ENCODE data around the gene RAVER2. TPM values are rescaled to one million over a fixed set of nuclear protein-coding genes. Genes with fewer than 3 reads are reported as not detected.

Gene RAVER2
- total and polyA plus RNA-seq, 2 donors (not counting 3 experiments of a cell fraction or from before 2014, with no cell fraction given): 6.0 to 13.9 TPM

GRCh38 chr1:64830030-64830651, 85.3 kb downstream of the RAVER2 start:
- no TSS peak for BruUV-seq (replicated peaks)
- FAIRE-seq: no peak
- POLR2A ChIA-PET: no interaction called here

More at GRCh38 chr1:64830030-64830651, 85.3 kb downstream of the RAVER2 start:
- Histone ChIP-seq H3K27me3 (ENCODE audit: control insufficient read depth in 2 of 2, insufficient read depth in 2 of 2, low read length in 2 of 2) (no peaks in the 10 kb centered on the region), H3K4me1 (ENCODE audit: control insufficient read depth, extremely low read depth, insufficient read depth, low read length) (peaks cover 11% of the 10 kb centered on the region), H3K4me2 (ENCODE audit: insufficient read depth, low read length) (no peak overlapping the region), H3K4me3 (replicated peaks in 1 of 3; ENCODE audit: insufficient read depth in 1 of 3, low read depth in 1 of 3, low read length in 3 of 3) (no peak overlapping the region), H3K9me1 (replicated peaks; ENCODE audit: control insufficient read depth, extremely low read depth, insufficient read depth, low read length) (no peaks in the 10 kb centered on the region), H2AFZ (ENCODE audit: low read depth, low read length) (no peak overlapping the region), H3K9ac (replicated peaks; ENCODE audit: extremely low read depth, insufficient read depth, low read length) (no peak overlapping the region), H3K79me2 (ENCODE audit: control insufficient read depth, insufficient read depth, low read length) (no peaks in the 10 kb centered on the region), H4K20me1 (replicated peaks; ENCODE audit: control insufficient read depth, extremely low read depth, insufficient read depth, low read length) (no peaks in the 10 kb centered on the region), H3K9me3 (replicated peaks; ENCODE audit: control insufficient read depth, insufficient read depth, low read length) (no peaks in the 10 kb centered on the region), H3K27ac (ENCODE audit: insufficient read depth, low read depth, low read length) (no peak overlapping the region), H3K36me3 (ENCODE audit: control insufficient read depth in 2 of 2, extremely low read depth in 1 of 2, insufficient read depth in 2 of 2, low read length in 2 of 2) (peaks cover 3 to 11% of the 10 kb centered on the region in 2 experiments)
- DNase-seq (ENCODE audit: low read depth, low spot score): no peak
- dilution Hi-C loops (cut with MboI; ENCODE audit: extremely low pct_ligation_motif_present, low sequenced_read_pairs): no loop called here
- no peak for TF ChIP-seq GATA2 (IDR thresholded peaks at IDR 0.05; ENCODE audit: insufficient read depth, insufficient read length, low read depth, low read length)
- peak; percentile 35 for TF ChIP-seq POLR2A (IDR thresholded peaks at IDR 0.05; ENCODE audit: low read depth, low read length)
- TF ChIP-seq CTCF (IDR thresholded peaks at IDR 0.05; ENCODE audit: extremely low read depth in 1 of 2, insufficient read depth in 1 of 2, low read depth in 1 of 2, low read length in 2 of 2): no peak
- intact Hi-C loops (cut with micrococcal nuclease): loop anchor here (10.0 kb wide), 1 partner anchor 855 kb away; no protein-coding TSS in a partner anchor
- CTCF ChIA-PET: interaction anchor here (1.2 kb wide), 1 partner anchor 858 kb away, joined by 3 read pairs; no protein-coding TSS in a partner anchor
